Measurements from ENCODE around the gene TTC16.

TTC16 gene

GRCh38 chr9:127773272-127773671, 57.4 kb downstream of the TTC16 start:
- no peak for DNase-seq (ENCODE audit: low read depth)
- H3K4me3 ChIP-seq (ENCODE audit: low read length), result no peak overlapping the region
- no peak for TF ChIP-seq CTCF (conservative IDR thresholded peaks at IDR 0.05; ENCODE audit: low read length)

GRCh38 chr9:127773981-127774380, 58.1 kb downstream of the TTC16 start:
- DNase-seq (ENCODE audit: low read depth), result no peak
- no peak for TF ChIP-seq CTCF (conservative IDR thresholded peaks at IDR 0.05; ENCODE audit: low read length)
- no peak overlapping the region for H3K4me3 ChIP-seq (ENCODE audit: low read length)

GRCh38 chr9:127776195-127776923, 60.5 kb downstream of the TTC16 start:
- H3K4me3 ChIP-seq (ENCODE audit: low read length), result no peak overlapping the region
- DNase-seq (ENCODE audit: low read depth), result no peak
- TF ChIP-seq CTCF (conservative IDR thresholded peaks at IDR 0.05; ENCODE audit: low read length), result no peak

GRCh38 chr9:127776924-127777289, 61.0 kb downstream of the TTC16 start:
- no peak for TF ChIP-seq CTCF (conservative IDR thresholded peaks at IDR 0.05; ENCODE audit: low read length)
- DNase-seq (ENCODE audit: low read depth), result no peak
- no peak overlapping the region for H3K4me3 ChIP-seq (ENCODE audit: low read length)

GRCh38 chr9:127777368-127777980, 61.6 kb downstream of the TTC16 start:
- H3K4me3 ChIP-seq (ENCODE audit: low read length), result no peak overlapping the region
- no peak for TF ChIP-seq CTCF (conservative IDR thresholded peaks at IDR 0.05; ENCODE audit: low read length)
- DNase-seq (ENCODE audit: low read depth), result no peak

- no peak for DNase-seq (ENCODE audit: low read depth)
- no peak within 1 kb of the TSS for H3K4me3 ChIP-seq (ENCODE audit: low read length)
- no peak for TF ChIP-seq CTCF (conservative IDR thresholded peaks at IDR 0.05; ENCODE audit: low read length)
Observed at GRCh38 chr9:127778280-127779135, 62.6 kb downstream of the TTC16 start, which contains the start of gene SH2D3C. TSS of gene SH2D3C (minus strand) at chr9:127778666. CDS start at chr9:127778627, 39 bp downstream.

Data from AG10803 (cell line).